G401 (cell line): ENCODE results near the gene CXCL10. TPM values are rescaled to one million over a fixed set of nuclear protein-coding genes. Genes with fewer than 3 reads are reported as not detected.
A peak's percentile ranks its signal among the peaks of the same experiment; 100 is the strongest.

Experiments used
- DNase-seq: peaks from one replicate; pipeline ENCODE4 v3.0.0-alpha.2; 2015; ENCODE audit warnings: low spot score
- in situ Hi-C: cut with HindIII; loops from 2 replicates; pipeline ENCODE4 v1.10.0; 2016; ENCODE audit warnings: low sequenced_read_pairs, mixed read lengths
- total RNA-seq: library from RNA; depleted of rRNA; stranded (reverse); fragments of >200 nt; shearing (Covaris generic); gene quantifications from 2 replicates; pipeline ENCODE4 v1.2.3, GENCODE V29; 2014

The CXCL10 gene
- total RNA-seq, 1 experiment from 2014 or later, result not detected

GRCh38 chr4:76035799-76036380, 12.6 kb upstream of the CXCL10 start, which contains the start of gene CXCL11:
CXCL11 (minus strand) TSS chr4:76036070; CDS start chr4:76035987, 83 bp downstream.
- no peak for DNase-seq
- in situ Hi-C loops, result no loop called here

GRCh38 chr4:76035141-76035540, 11.8 kb upstream of the CXCL10 start:
- DNase-seq, result no peak
- in situ Hi-C loops, result no loop called here

- no peak for DNase-seq
- in situ Hi-C loops, result no loop called here
These were observed 6.0 kb upstream of the CXCL10 start for GRCh38 chr4:76029300-76029699.

GRCh38 chr4:76028350-76028765, 5.1 kb upstream of the CXCL10 start:
- in situ Hi-C loops, result no loop called here
- no peak for DNase-seq

GRCh38 chr4:76024065-76024464, 768 bp upstream of the CXCL10 start:
- in situ Hi-C loops, result no loop called here
- no peak for DNase-seq

- in situ Hi-C loops, result no loop called here
- DNase-seq, result no peak
These were observed 620 bp downstream of the CXCL10 start for GRCh38 chr4:76022677-76023076.

- no peak for DNase-seq
- in situ Hi-C loops, result no loop called here
These were observed 1.3 kb downstream of the CXCL10 start for GRCh38 chr4:76022031-76022430.

- DNase-seq, result no peak
- in situ Hi-C loops, result no loop called here
These were observed 6.1 kb downstream of the CXCL10 start for GRCh38 chr4:76017056-76017686.

- DNase-seq, result peak; percentile 46
- in situ Hi-C loops, result no loop called here
These were observed 6.9 kb downstream of the CXCL10 start for GRCh38 chr4:76016393-76016792.

GRCh38 chr4:76013540-76013939, 9.8 kb downstream of the CXCL10 start:
- no peak for DNase-seq
- in situ Hi-C loops, result no loop called here

- in situ Hi-C loops, result no loop called here
- DNase-seq, result no peak
These were observed 10.9 kb downstream of the CXCL10 start for GRCh38 chr4:76012388-76012801.

- no peak for DNase-seq
- in situ Hi-C loops, result no loop called here
These were observed 11.5 kb downstream of the CXCL10 start for GRCh38 chr4:76011700-76012387.

GRCh38 chr4:76011018-76011670, 12.2 kb downstream of the CXCL10 start:
- in situ Hi-C loops, result no loop called here
- DNase-seq, result no peak

GRCh38 chr4:76010576-76010975, 12.7 kb downstream of the CXCL10 start:
- DNase-seq, result no peak
- in situ Hi-C loops, result no loop called here

GRCh38 chr4:76009311-76009710, 14.0 kb downstream of the CXCL10 start:
- no peak for DNase-seq
- in situ Hi-C loops, result no loop called here

- in situ Hi-C loops, result no loop called here
- DNase-seq, result no peak
These were observed 16.0 kb downstream of the CXCL10 start, which contains the start of gene CXCL9 for GRCh38 chr4:76007089-76007862. CXCL9 (minus strand) TSS chr4:76007509; CDS start chr4:76007449, 60 bp downstream.

GRCh38 chr4:76003620-76004019, 19.7 kb downstream of the CXCL10 start:
- DNase-seq, result no peak
- in situ Hi-C loops, result no loop called here

- in situ Hi-C loops, result no loop called here
- no peak for DNase-seq
These were observed 20.3 kb downstream of the CXCL10 start for GRCh38 chr4:76003035-76003434.

- DNase-seq, result no peak
- in situ Hi-C loops, result no loop called here
These were observed 21.1 kb downstream of the CXCL10 start for GRCh38 chr4:76002176-76002575.
